ENCODE measurements around the gene KLF3.

GRCh38 chr4:38717604-38718003 is 53.6 kb downstream of the KLF3 start:
- TF ChIP-seq CTCF (IDR thresholded peaks at IDR 0.05) (no peak), POLR2A (IDR thresholded peaks at IDR 0.05) (no peak), EP300 (IDR thresholded peaks at IDR 0.05) (no peak), POLR2AphosphoS5 (IDR thresholded peaks at IDR 0.05) (no peak)

Measured in sigmoid colon (tissue), 4 donors.